A549 (cell line): ENCODE data around the gene CNTN4. TPM values are rescaled to one million over a fixed set of nuclear protein-coding genes. Genes with fewer than 3 reads are reported as not detected.
A peak's percentile ranks its signal among the peaks of the same experiment; 100 is the strongest.

ENCODE experiments used
- ATAC-seq, 2 experiments: fragments of 200-7000 bp in 1 of 2; fragments of >200 bp in 1 of 2; cut with Nextera tagmentation in 1 of 2; cut with Tn5 transposase in 1 of 2; 3 replicates each; pipeline versions ENCODE4 v1.8.0 to v1.9.1; 2018 to 2020; ENCODE audit warnings: mild to moderate bottlenecking in 1 of 2, moderate library complexity in 1 of 2
- CTCF ChIA-PET: fragments of 300-600 bp; sonication (Branson Sonifier 250); formaldehyde crosslinking; extraction: SDS; loops from one replicate; lab custom pipeline; 2021; ENCODE audit warnings: antibody characterized with exemption, inconsistent platforms; lab: Yijun Ruan, JAX
- POLR2A ChIA-PET: fragments of 350-600 bp; formaldehyde crosslinking; extraction: SDS; loops from one replicate; lab custom pipeline; 2021; ENCODE audit warnings: antibody characterized with exemption, inconsistent platforms; lab: Yijun Ruan, JAX
- DNase-seq, 2 experiments: peaks; one replicate each; pipeline versions ENCODE4 v3.0.0 to v3.0.0-alpha.2; 2011 to 2016; ENCODE audit warnings: low read depth in 1 of 2, low spot score in 1 of 2
- FAIRE-seq: peaks from 2 replicates; lab custom pipeline; 2011; peaks lifted over from hg19 to GRCh38; lab: Jason Lieb, UNC
- H3K27ac ChIP-seq, 2 experiments: fragments of >200 bp; sonication (Bioruptor Twin); formaldehyde crosslinking; 3 replicates each; pipeline ENCODE4 v1.5.1; 2016 to 2017
- H3K4me1 ChIP-seq: fragments of >200 bp; sonication (Bioruptor Twin); formaldehyde crosslinking; 3 replicates; pipeline ENCODE4 v1.6.1; 2016
- H3K4me2 ChIP-seq: fragments of >200 bp; sonication (Bioruptor Twin); formaldehyde crosslinking; 3 replicates; pipeline ENCODE4 v1.6.1; 2016
- H3K4me3 ChIP-seq: fragments of >200 bp; sonication (Bioruptor Twin); formaldehyde crosslinking; 3 replicates; pipeline ENCODE4 v1.5.1; 2016
- H3K9me3 ChIP-seq: fragments of >200 bp; sonication (Bioruptor Twin); formaldehyde crosslinking; 3 replicates; pipeline ENCODE4 v1.6.1; 2016
- BHLHE40 ChIP-seq: IDR thresholded peaks from 2 replicates; pipeline ENCODE4 v1.6.1; 2012; ENCODE audit warnings: low read depth, low read length, inconsistent platforms
- CBX8 ChIP-seq: fragments of 200-600 bp; sonication (generic); IDR thresholded peaks from 2 replicates; pipeline ENCODE4 v1.6.1; 2016
- E2F6 ChIP-seq: IDR thresholded peaks from 2 replicates; pipeline ENCODE4 v1.6.1; 2012; ENCODE audit warnings: low read depth, borderline replicate concordance
- EHF ChIP-seq: fragments of 250-450 bp; sonication (Bioruptor Pico); IDR thresholded peaks from 2 replicates; pipeline ENCODE4 v1.5.0; 2020; ENCODE audit warnings: mild to moderate bottlenecking
- ESRRA ChIP-seq: fragments of 150-350 bp; IDR thresholded peaks from 2 replicates; pipeline ENCODE4 v1.6.1; 2014; ENCODE audit warnings: mild to moderate bottlenecking, low read length, borderline replicate concordance
- FOXS1 ChIP-seq: fragments of 250-450 bp; sonication (Bioruptor Pico); IDR thresholded peaks from 2 replicates; pipeline ENCODE4 v1.5.0; 2020; ENCODE audit warnings: mild to moderate bottlenecking, moderate library complexity
- HOXA7 ChIP-seq: fragments of 250-450 bp; sonication (Bioruptor Pico); IDR thresholded peaks from 2 replicates; pipeline ENCODE4 v1.5.0; 2020; ENCODE audit warnings: mild to moderate bottlenecking, moderate library complexity
- KDM5A ChIP-seq: fragments of 200-600 bp; sonication (generic); IDR thresholded peaks from 2 replicates; pipeline ENCODE4 v1.6.1; 2016; ENCODE audit warnings: antibody characterized with exemption, mild to moderate bottlenecking
- MAFK ChIP-seq: fragments of 450-650 bp; IDR thresholded peaks from 2 replicates; pipeline ENCODE4 v1.6.1; 2014; ENCODE audit not compliant: partially characterized antibody
- MYC ChIP-seq: IDR thresholded peaks from 2 replicates; pipeline ENCODE4 v1.6.1; 2012; ENCODE audit warnings: mild to moderate bottlenecking, inconsistent platforms, low read length, improper control_type of control experiment, borderline replicate concordance
- NPAS2 ChIP-seq: fragments of 250-450 bp; sonication (Bioruptor Pico); IDR thresholded peaks from 2 replicates; pipeline ENCODE4 v1.8.0; 2022; ENCODE audit warnings: mild to moderate bottlenecking, moderate library complexity, borderline replicate concordance
- PHF8 ChIP-seq: fragments of 200-600 bp; sonication (generic); IDR thresholded peaks from 2 replicates; pipeline ENCODE4 v1.6.1; 2016; ENCODE audit warnings: low read depth, mild to moderate bottlenecking, antibody characterized with exemption, moderate library complexity, borderline replicate concordance
- RAD21 ChIP-seq, 2 experiments: fragments of >200 bp in 1 of 2; sonication (Bioruptor Twin) in 1 of 2; formaldehyde crosslinking in 1 of 2; IDR thresholded peaks in 1 of 2; conservative IDR thresholded peaks in 1 of 2; 2 replicates in 1 of 2; 3 replicates in 1 of 2; pipeline ENCODE4 v1.6.1; 2012 to 2018; ENCODE audit warnings: inconsistent platforms in 1 of 2
- RCOR1 ChIP-seq: fragments of 150-350 bp; IDR thresholded peaks from 2 replicates; pipeline ENCODE4 v1.6.1; 2014; ENCODE audit warnings: antibody characterized with exemption, low read length, low read depth
- SMC3 ChIP-seq: fragments of >200 bp; sonication (Bioruptor Twin); formaldehyde crosslinking; IDR thresholded peaks from 3 replicates; pipeline ENCODE4 v1.6.1; 2018; ENCODE audit warnings: inconsistent platforms
- SREBF2 ChIP-seq: fragments of 450-650 bp; IDR thresholded peaks from 2 replicates; pipeline ENCODE4 v1.6.1; 2014; ENCODE audit warnings: mild to moderate bottlenecking, moderate library complexity
- TFCP2L1 ChIP-seq: fragments of 250-450 bp; sonication (Bioruptor Pico); IDR thresholded peaks from 2 replicates; pipeline ENCODE4 v1.5.0; 2021; ENCODE audit warnings: mild to moderate bottlenecking
- ZSCAN20 ChIP-seq: fragments of 250-450 bp; sonication (Bioruptor Pico); IDR thresholded peaks from 2 replicates; pipeline ENCODE4 v1.8.0; 2022; ENCODE audit warnings: mild to moderate bottlenecking, moderate library complexity
- WGBS: methylation state at CpG from one replicate; pipeline ENCODE4 v1.1.6; 2017; ENCODE audit errors: missing lambda C conversion rate; 5-methylcytosine and 5-hydroxymethylcytosine counted together
- polyA plus RNA-seq, 4 experiments: library from polyadenylated mRNA; depleted of rRNA in 3 of 4; stranded (reverse); fragments of >200 nt; fragmentation: RNase III in 1 of 4; extraction: RNeasy Plus Mini Kit Qiagen cat#74134 plus additional on column Dnase treatment in 1 of 4; gene quantifications; 2 replicates in 3 of 4; 3 replicates in 1 of 4; pipeline ENCODE4 v1.2.3, GENCODE V29; 2011 to 2017
- TF ChIP-seq, protein P1 (sequence below): fragments of >200 bp; sonication (Bioruptor Twin); formaldehyde crosslinking; IDR thresholded peaks from 3 replicates; pipeline ENCODE4 v1.5.1; 2016

Gene CNTN4
- polyA plus RNA-seq, 2 of the 4 experiments (the other 2 are of a cell fraction): 0.03 TPM; not detected in 1

- CTCF ChIA-PET: no interaction called here
Measured at GRCh38 chr3:2713923-2714322, 615.3 kb downstream of the CNTN4 start.

GRCh38 chr3:2714834-2715233, 616.2 kb downstream of the CNTN4 start:
- no peaks in the 10 kb centered on the region for H3K4me1 ChIP-seq
- POLR2A ChIA-PET: no interaction called here
- FAIRE-seq: no peak
- H3K9me3 ChIP-seq: no peaks in the 10 kb centered on the region
- under 1% methylated on average over 5 of the region's 5 CpGs for WGBS
- no peak for DNase-seq
- TF ChIP-seq ESRRA (no peak), FOXS1 (no peak), BHLHE40 (no peak), NPAS2 (CRISPR knock-in tag) (no peak), MYC (no peak), RAD21 (conservative IDR thresholded peaks at IDR 0.05 in 1 of 2, IDR thresholded peaks at IDR 0.05 in 1 of 2) (no peak), PHF8 (no peak), CBX8 (no peak), ZSCAN20 (CRISPR knock-in tag) (no peak)
- no peak overlapping the region for H3K27ac ChIP-seq
- ATAC-seq: no peak
- H3K4me3 ChIP-seq: no peak overlapping the region
- CTCF ChIA-PET: no interaction called here
- H3K4me2 ChIP-seq: no peak overlapping the region

More at GRCh38 chr3:2713923-2714322, 615.3 kb downstream of the CNTN4 start:
- no peak overlapping the region for H3K27ac ChIP-seq
- DNase-seq (no peak), ATAC-seq (no peak), FAIRE-seq (no peak)
- no peaks in the 10 kb centered on the region for H3K9me3 ChIP-seq
- no peaks in the 10 kb centered on the region for H3K4me1 ChIP-seq
- H3K4me3 ChIP-seq: no peak overlapping the region
- TF ChIP-seq RAD21 (conservative IDR thresholded peaks at IDR 0.05 in 1 of 2, IDR thresholded peaks at IDR 0.05 in 1 of 2): no peak
- TF ChIP-seq, protein P1, sequence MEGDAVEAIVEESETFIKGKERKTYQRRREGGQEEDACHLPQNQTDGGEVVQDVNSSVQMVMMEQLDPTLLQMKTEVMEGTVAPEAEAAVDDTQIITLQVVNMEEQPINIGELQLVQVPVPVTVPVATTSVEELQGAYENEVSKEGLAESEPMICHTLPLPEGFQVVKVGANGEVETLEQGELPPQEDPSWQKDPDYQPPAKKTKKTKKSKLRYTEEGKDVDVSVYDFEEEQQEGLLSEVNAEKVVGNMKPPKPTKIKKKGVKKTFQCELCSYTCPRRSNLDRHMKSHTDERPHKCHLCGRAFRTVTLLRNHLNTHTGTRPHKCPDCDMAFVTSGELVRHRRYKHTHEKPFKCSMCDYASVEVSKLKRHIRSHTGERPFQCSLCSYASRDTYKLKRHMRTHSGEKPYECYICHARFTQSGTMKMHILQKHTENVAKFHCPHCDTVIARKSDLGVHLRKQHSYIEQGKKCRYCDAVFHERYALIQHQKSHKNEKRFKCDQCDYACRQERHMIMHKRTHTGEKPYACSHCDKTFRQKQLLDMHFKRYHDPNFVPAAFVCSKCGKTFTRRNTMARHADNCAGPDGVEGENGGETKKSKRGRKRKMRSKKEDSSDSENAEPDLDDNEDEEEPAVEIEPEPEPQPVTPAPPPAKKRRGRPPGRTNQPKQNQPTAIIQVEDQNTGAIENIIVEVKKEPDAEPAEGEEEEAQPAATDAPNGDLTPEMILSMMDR: 0 out of 3 replicates have a peak, but pooled peaks have one; percentile 12
- 0% methylated on average over 1 of the region's 1 CpG for WGBS
- no peak overlapping the region for H3K4me2 ChIP-seq
- POLR2A ChIA-PET: no interaction called here

DNA sequence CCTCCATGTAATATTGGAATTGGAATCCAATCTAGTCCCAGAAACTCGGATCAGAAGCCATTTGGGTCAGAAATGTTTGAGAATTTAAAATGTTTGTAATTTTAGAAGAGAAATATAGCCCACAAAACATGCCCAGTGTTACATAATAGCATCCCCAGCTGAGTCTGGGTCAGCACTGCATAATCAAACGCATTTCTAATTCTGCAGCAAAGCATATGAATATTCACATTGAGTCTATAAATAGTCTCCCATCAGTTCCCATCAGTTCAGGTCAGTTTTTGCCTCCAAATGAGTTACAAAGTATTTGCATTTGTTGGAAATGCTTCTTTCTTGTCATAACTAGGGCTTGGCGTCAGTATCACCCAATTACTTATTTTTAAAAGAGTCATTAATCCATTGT, 628.4 kb downstream of the CNTN4 start:
- DNase-seq (no peak), FAIRE-seq (no peak), ATAC-seq (no peak)
- POLR2A ChIA-PET: no interaction called here
- no peak overlapping the region for H3K27ac ChIP-seq
- no peak overlapping the region for H3K4me2 ChIP-seq
- CTCF ChIA-PET: interaction anchor here (0.6 kb wide), 1 partner anchor 1280 kb away, joined by 3 read pairs; no protein-coding TSS in a partner anchor
- no peaks in the 10 kb centered on the region for H3K4me1 ChIP-seq
- WGBS: 4% methylated on average over 3 of the region's 3 CpGs
- TF ChIP-seq KDM5A (no peak), EHF (CRISPR knock-in tag) (no peak), E2F6 (no peak), RCOR1 (no peak), SMC3 (no peak), TFCP2L1 (CRISPR knock-in tag) (no peak), SREBF2 (no peak), FOXS1 (no peak), HOXA7 (CRISPR knock-in tag) (no peak), MAFK (no peak)
- TF ChIP-seq, protein P1: no peak
- no peak overlapping the region for H3K4me3 ChIP-seq
- H3K9me3 ChIP-seq: no peaks in the 10 kb centered on the region
